Stimulated activated CD4-positive, alpha-beta T cell treated with anti-CD3 and anti-CD28 coated beads, Interleukin-4, amount 100 ng/mL, for 24 hours (primary cell): ENCODE results near the gene ZNF227.
"Not testable (repeated sequence)": the region's sequence is repeated elsewhere in the genome, so short reads cannot be mapped to it uniquely, and the experiment has no call there.

Experiments used
- DNase-seq: peaks from one replicate; pipeline ENCODE4 v3.0.0-alpha.2; 2020

The ZNF227 gene

DNA sequence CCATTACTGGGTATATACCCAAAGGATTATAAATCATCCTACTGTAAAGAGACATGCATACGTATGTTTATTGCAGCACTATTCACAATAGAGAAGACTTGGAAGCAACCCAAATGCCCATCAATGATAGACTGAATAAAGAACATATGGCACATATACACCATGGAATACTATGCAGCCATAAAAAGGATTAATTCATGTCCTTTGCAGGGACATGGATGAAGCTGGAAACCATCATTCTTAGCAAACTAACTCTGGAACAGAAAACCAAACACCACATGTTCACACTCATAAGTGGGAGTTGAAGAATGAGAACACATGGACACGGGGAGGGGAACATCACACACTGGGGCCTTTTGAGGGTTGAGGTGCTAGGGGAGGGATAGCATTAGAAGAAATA is 41.1 kb downstream of the ZNF227 start:
- not testable (repeated sequence) for DNase-seq

DNA sequence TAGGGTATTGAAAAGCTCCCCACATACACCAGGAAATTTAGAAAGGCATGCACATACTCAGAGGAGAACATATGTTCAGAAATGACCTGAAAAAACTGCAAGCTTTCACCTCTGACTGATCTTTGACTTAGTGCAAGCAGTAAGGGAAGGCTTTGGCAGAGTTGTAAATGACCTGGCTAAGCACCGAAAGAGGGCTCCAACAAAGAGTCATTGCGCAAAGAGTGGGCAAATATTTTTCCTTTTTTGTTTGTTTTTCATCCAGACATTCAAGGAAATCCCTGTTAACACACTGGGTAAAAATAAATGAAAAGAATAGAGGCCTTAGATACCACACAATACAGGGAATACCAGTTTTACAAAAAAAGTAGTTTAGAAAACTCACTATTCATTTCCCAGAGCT is 42.2 kb downstream of the ZNF227 start:
- DNase-seq: no peak

DNA sequence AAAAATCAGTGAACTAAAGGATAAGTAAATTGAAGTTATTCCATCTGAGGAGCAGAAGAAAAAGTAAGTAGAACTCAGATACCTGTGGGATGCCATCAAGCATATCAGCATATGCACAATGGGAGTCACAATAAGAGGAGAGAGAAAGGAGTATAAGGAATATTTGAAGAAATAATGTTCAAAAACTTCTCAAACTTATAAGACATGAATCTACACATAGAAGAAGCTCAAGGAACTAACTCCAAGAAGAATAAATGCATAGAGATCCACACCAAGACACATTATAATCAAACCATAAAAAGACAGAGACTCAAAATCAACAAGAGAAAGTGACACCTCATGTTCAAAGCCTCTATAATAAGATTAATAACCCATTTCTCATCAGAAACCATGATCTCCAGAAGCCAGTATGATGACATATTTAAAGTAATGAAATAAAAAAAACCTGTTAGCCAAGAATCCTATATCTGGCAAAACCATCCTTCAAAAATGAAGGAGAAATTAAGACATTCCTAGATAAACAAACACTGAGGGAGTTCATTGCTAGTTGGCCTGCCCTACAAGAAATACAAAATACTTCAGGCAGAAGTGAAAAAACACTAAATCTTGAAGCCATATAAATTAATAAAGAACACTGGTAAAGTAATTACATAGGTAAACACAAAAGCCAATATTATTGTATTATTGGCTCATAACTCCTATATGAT is 43.5 kb downstream of the ZNF227 start:
- DNase-seq: no peak

DNA sequence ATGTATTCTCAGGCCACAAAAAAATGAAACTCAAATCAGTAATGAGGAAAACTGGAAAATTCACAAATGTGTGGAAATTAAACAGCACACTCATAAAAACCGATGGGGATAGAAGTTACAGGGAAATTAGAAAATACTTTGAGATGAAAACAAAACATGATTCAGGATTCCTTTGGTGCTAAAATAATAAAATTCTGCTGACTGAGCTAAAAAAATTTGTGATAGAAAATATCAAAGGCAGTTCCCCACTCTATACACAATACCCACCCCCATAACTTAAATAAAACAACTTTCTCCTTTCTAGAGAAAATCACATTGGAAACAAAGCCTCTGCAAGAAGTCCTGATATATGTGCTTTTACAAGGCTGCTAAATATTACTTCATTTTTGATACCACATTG is 45.8 kb downstream of the ZNF227 start:
- DNase-seq: no peak

DNA sequence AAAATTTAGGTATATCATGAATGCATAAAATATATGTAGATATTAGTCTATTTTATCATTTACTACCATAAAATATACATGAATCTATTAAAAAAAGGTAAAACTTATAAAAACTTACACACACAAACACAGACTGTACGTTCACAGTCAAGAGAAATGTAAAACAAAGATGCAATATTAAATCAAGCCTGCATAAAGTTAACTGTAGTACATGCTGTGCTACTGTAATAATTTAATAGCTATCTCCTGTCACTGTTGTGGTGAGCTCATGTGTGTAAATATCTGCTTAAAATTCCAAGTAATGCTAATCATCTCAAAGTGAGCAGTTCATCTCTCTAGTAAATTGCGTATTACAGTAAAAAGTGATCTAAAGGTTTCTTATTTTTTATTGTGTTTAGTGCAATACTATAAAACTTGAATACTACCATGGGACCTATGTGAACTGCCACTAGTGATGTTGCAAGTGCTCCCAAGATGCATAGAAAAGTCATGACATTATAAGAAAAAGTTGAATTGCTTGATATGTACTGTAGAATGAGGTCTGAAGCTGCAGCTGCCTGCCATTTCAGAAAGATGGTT is 46.6 kb downstream of the ZNF227 start:
- no peak for DNase-seq

DNA sequence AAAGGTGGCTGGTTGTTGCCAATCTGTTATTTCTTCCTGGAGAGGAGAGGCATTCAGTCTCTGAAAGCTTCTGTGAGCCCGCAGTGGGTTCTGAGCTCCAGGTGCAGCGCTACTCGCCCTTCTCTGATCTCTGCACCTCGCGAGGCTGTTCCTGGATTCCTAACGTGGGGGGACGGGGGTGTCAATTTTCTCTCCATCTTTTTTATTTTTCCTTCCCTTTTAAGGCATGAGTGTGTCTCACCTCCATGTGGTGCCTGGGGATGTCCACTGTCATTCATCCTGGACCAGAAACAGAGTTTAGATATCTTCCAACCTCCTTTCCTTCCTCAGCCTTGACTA is 48.0 kb downstream of the ZNF227 start:
- DNase-seq: no peak

DNA sequence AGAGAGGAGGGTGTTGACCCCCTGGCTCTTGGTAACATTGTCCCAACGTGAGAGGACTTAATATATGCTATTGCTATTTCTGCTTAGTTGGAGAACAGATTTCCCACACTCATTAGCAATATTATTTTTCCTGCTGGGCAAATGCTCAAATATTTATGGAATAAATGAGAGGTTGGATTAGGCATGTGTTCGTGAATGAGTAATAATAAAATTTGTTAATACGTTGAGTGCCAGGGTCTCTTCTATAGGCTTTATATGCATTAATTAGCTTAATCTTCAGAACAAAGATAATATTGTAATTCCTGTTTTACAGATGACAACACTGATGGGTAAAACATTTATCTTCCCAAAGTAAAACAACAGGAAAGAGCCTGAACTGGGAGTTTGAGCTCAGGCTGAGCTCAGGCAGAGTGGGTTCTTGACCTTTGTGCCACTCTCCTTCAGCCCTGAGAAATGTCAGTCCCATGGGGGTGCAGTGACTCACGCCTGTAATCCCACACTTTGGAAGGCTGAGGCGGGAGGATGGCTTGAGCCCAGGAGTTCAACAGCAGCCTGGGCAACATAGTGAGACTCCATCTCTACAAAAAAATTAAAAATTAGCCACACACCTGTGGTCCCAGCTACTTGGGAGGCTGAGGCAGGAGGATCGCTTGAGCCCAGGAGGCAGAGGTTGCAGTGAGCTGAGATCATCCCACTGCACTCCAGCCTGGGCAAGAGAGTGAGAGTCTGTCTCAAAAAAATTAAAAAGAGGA is 48.5 kb downstream of the ZNF227 start:
- DNase-seq: no peak

DNA sequence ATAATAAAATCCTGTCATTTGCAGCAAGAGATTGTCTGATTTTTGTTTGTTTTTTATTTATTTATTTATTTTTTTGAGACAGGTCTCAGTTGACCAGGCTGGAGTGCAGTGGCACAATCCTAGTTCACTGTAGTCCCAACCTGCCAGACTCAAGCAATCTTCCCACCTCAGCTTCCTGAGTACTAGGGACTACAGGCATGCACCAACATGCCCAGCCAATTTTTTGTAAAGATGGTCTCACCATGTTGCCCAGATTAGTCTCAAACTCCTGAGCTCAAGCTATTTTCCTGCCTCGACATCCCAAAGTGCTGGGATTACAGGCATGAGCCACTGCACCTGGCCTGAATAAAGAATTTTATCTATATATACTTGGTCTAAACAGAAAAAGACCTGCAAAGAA is 65.0 kb downstream of the ZNF227 start:
- no peak for DNase-seq

DNA sequence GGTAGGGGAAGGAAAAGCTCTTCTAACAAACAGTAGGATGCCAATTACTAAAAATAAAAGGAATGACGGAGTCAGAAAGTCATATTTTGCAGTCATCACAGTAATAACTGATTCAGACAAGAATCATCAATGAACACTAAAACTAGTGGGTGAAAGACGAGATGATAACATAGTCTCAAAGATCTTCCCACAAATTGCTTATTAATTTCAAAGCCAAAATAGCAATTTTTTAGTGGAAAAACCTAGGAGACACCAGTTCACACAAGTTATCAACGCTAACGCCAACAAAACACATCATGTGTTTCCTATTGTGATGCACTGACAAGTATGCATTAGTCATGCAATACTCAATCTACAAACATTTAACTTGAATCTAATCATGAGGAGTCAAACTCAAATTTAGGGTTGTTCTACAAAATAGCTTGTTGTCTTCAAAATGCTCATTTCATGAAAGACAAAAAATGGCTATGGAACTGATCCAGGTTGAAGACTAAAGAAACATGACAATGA is 65.9 kb downstream of the ZNF227 start:
- no peak for DNase-seq

DNA sequence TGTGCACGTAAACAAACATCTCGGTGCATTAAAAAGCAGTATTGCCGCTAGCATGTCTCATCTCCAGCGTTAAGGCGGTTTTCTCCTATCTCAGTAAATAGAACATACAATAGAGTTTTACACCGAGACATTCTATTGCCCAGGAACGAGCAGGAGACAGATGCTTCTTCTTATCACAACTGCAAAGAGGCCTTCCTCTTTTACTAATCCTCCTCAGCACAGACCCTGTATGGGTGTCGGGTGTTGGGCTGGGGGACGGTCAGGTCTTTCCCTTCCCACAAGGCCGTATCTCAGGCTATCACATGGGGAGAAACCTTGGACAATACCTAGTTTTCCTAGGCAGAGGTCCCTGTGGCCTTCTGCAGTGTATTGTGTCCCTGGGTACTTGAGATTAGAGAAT is 68.6 kb downstream of the ZNF227 start:
- no peak for DNase-seq

DNA sequence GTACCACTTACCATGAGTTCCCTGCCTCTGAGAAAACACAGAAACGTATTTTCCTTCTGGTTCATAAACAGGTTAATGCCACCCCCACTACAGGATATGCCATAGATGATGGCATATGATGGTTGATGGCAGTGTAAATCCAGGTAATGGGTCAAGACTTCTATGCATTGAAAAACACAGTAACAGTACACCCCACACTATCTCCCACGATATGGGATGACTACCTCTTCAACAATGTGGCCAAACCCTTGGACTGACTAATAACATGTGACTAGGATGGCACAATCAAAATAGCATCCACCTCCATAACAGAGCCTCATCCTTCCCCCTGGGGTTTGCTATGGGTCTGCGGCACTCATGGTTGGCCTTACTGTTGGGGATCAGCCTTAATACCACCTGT is 70.5 kb downstream of the ZNF227 start:
- DNase-seq: no peak

DNA sequence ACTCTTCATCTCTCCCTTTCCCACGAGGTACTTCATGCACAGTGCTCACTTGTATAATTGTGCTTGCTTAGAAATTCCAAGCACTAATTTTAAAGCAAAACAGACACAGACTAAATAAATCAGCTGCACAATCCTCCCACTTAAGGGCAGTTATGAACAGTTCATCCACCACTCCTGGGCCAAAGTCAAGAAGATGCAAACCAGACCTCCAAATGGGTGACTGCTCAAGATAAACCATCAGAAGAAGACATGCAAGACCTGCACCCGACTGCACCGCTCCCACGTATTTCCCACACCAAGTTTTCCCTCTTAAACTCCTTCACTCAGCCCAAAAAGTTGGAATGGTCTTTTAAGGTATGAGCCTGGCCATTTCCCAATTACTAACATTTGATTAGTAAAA is 72.6 kb downstream of the ZNF227 start:
- DNase-seq: no peak
